GM19324 (cell line): ENCODE results near the gene RAB6B.

Experiments
- ATAC-seq: cut with Tn5 transposase; IDR thresholded peaks from one replicate; pipeline ENCODE4 v1.9.1; 2021; ENCODE audit warnings: mild to moderate bottlenecking, moderate library complexity; ENCODE audit not compliant: unreplicated experiment, low FRiP score

Gene RAB6B

DNA sequence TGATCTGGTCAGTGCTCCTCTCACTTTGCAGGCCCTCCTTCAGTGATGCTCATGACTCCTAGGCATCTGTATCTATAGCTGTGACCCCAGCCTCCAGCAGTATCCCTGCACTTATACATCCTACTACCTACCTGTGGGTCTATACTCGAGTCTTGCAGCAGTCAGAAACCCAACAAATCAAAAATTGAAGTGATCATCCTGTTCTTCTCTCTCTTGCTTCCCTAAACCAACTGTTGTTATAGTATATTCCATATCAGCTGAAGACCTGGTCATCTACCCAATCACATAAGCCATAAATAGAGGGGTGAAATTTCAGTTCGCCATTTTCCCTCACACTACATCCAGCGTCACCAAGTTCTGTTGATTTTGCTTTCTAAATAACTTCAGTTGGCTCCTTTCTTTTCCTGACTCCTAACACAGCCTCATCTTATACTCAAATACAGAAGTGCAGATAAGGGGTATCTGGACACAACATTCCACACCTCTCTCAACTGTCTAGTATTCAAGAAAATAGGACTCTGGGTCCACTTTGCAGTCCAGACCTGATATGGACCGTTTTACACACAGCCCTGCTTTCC lies 116.0 kb downstream of the RAB6B start:
- ATAC-seq: no peak

DNA sequence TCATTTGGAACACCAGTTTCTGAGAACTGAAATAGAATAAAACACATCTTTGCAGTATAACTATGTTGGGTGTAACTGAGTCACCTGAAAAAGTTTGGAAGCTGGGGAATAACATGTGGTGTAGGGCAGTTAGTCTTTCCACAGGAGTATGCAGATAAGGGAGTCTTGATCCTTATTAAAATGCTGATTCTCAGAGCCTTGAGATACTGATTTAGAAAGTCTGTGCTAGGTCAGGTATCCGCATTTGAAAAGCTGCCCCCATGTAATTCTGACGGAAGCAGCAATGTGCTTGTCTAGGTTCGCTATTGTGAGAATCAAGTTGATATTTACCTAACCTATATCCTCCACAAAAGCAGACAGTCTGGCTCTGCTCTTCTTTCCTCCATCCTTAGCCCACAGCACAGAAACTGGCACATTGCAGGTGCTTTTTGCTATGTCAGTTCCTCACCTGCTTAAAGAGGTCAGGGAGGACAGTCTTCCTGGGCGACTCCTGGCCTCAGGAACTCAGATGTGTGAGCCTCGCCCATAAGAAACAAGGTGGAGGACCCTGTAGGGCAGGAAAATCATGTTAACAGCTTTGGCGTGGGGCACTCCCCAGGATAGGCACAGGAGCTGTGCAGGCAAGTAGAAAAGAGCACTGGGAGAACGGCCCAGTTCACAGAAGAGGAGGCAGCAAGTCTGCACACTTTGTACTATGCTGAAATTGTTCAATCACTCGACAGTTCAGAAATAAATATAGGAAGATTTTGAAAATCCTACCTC lies 117.7 kb downstream of the RAB6B start:
- no peak for ATAC-seq

DNA sequence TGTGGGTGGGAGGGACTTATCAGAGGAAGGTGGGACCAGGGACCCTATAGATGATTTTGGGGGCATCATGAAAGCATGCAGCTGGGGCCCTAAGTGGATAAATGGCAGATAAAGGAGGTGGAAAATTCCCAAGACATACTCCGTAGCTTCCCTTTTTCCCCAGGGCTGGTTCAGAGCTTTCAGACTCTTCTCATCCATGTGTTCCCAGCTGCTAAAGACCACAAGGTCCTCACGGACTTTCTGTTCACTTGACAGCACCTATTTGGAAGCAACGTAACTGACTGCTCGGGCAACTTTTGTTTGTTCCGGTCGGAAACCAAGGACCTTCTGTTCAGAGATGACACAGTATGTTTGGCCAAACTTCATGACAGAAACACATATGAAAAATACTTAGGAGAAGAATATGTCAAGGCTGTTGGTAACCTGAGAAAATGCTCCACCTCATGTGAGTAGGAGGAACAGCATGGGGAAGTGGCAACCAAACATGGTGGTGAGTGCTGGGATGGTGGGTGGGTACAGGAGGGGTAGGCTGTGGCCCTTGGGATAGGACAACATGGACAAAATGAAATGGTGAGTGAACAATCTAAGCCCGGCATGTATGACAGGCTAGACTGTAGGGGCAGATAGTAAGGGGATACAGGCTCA lies 118.8 kb downstream of the RAB6B start:
- no peak for ATAC-seq

DNA sequence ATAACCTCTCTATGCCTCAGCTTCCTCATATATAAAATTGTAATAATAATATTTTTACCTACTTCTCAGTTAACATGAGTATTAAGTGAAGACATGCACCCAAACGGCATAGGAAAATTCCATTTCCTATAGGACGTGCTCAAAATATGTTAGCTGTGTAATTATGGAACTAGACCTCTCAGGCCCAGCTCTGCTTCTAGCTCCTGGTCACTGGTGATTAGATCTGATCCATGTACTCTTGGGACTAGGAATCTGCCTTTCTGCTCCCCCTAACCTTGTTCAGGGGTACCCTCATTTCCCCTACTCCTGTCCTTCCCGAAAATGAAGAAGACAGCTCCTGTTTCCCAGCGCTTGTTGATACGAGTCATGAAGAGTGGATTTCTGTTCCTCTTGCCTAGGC lies 119.8 kb downstream of the RAB6B start:
- no peak for ATAC-seq

DNA sequence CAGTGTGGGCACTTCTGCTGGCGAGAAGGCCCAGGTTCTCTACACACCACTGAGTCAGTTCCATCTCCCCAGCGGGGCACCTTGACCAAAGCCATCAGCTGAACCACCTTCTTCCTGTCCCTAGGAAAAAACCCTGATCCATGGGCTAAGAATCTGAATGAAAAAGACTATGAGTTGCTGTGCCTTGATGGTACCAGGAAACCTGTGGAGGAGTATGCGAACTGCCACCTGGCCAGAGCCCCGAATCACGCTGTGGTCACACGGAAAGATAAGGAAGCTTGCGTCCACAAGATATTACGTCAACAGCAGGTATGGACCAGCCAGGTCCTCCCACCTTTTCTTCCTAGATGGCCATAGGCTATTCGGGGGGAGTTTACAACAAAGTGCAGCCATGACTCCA lies 120.4 kb downstream of the RAB6B start:
- no peak for ATAC-seq
